Smooth muscle cell (in vitro differentiated cells): ENCODE results near the gene HOMER3. TPM values are rescaled to one million over a fixed set of nuclear protein-coding genes. Genes with fewer than 3 reads are reported as not detected.

Experiments
- DNase-seq: peaks from one replicate; lab custom pipeline; 2025; ENCODE audit not compliant: unreplicated experiment; lab: John Stamatoyannopoulos, UW
- H2AFZ ChIP-seq: fragments of 200-600 bp; sonication (generic); 2 replicates; pipeline ENCODE4 v1.6.0; 2016; ENCODE audit warnings: antibody characterized with exemption, low read depth, mild to moderate bottlenecking
- H3F3A ChIP-seq: fragments of 200-600 bp; sonication (generic); 2 replicates; pipeline ENCODE4 v1.6.0; 2017; ENCODE audit warnings: antibody characterized with exemption, low read depth
- H3K27ac ChIP-seq: fragments of 200-600 bp; sonication (generic); 2 replicates; pipeline ENCODE4 v1.5.1; 2016; ENCODE audit warnings: low read depth, mild to moderate bottlenecking
- H3K27me3 ChIP-seq: fragments of 200-600 bp; sonication (generic); 2 replicates; pipeline ENCODE4 v1.6.1; 2016; ENCODE audit warnings: low read depth, mild to moderate bottlenecking
- H3K36me3 ChIP-seq: fragments of 200-600 bp; sonication (generic); 2 replicates; pipeline ENCODE4 v1.5.1; 2016; ENCODE audit warnings: low read depth
- H3K4me1 ChIP-seq: fragments of 200-600 bp; sonication (generic); 2 replicates; pipeline ENCODE4 v1.5.1; 2016; ENCODE audit warnings: low read depth
- H3K4me2 ChIP-seq: fragments of 200-600 bp; sonication (generic); 2 replicates; pipeline ENCODE4 v1.6.0; 2016; ENCODE audit warnings: mild to moderate bottlenecking
- H3K4me3 ChIP-seq: fragments of 200-600 bp; sonication (generic); 2 replicates; pipeline ENCODE4 v1.5.1; 2016; ENCODE audit warnings: mild to moderate bottlenecking
- H3K79me2 ChIP-seq: fragments of 200-600 bp; sonication (generic); 2 replicates; pipeline ENCODE4 v1.6.0; 2016; ENCODE audit warnings: low read depth, mild to moderate bottlenecking
- H3K9ac ChIP-seq: fragments of 200-600 bp; sonication (generic); 2 replicates; pipeline ENCODE4 v1.6.0; 2016; ENCODE audit warnings: low read depth
- H3K9me3 ChIP-seq: fragments of 200-600 bp; sonication (generic); replicated peaks from 2 replicates; pipeline ENCODE4 v1.5.1; 2016; ENCODE audit warnings: low read depth
- H4K20me1 ChIP-seq: fragments of 200-600 bp; sonication (generic); 2 replicates; pipeline ENCODE4 v1.6.0; 2016; ENCODE audit warnings: low read depth
- WGBS: methylation state at CpG from one replicate; pipeline ENCODE4 v1.1.7; 2016; ENCODE audit warnings: low lambda C conversion rate; 5-methylcytosine and 5-hydroxymethylcytosine counted together
- polyA plus RNA-seq: library from polyadenylated mRNA; unstranded; fragments of >200 nt; fragmentation: Nextera tagmentation; extraction: Ambion mirVana; gene quantifications from 2 replicates; pipeline ENCODE4 v1.2.1, GENCODE V29; 2016
- total RNA-seq: library from RNA; depleted of rRNA; stranded (reverse); fragments of >200 nt; gene quantifications from 2 replicates; pipeline ENCODE4 v1.2.3, GENCODE V29; 2014
- TF ChIP-seq, protein P1 (sequence below): fragments of 200-600 bp; sonication (generic); IDR thresholded peaks from 2 replicates; pipeline ENCODE4 v1.5.1; 2017; ENCODE audit warnings: borderline replicate concordance, mild to moderate bottlenecking, antibody characterized with exemption; ENCODE audit not compliant: insufficient read depth, poor library complexity, severe bottlenecking

HOMER3 gene
- total and polyA plus RNA-seq, 2 experiments from 2014 or later = 37.4 to 88.1 TPM

DNA sequence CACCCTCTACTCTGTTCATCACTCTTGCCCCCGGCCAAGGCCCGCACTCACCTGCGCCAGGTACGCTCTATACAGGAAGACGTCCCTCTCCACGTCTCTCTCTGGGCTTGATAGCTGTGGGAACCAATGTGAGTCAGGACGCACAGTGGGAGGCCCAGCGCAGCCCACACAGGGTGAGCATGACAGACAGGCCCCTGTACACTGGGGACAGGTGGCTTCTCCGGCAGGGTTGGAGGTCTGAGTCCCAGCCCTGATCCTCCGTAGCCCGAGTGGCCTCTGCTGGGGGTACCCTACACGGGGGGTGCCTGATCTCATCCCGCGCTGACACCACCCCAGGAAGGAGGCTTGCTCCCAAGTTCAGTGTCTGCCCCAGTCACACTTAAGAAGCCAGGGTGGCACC lies 28.1 kb downstream of the HOMER3 start:
- Histone ChIP-seq H3K9ac (no peak overlapping the region), H3K4me3 (no peak overlapping the region), H2AFZ (no peak overlapping the region), H3K27ac (no peak overlapping the region), H3K36me3 (no peaks in the 10 kb centered on the region), H3K4me2 (no peak overlapping the region), H4K20me1 (peaks cover 81% of the 10 kb centered on the region), H3K79me2 (peaks cover 62% of the 10 kb centered on the region), H3F3A (no peaks in the 10 kb centered on the region), H3K9me3 (no peaks in the 10 kb centered on the region), H3K4me1 (no peaks in the 10 kb centered on the region), H3K27me3 (no peaks in the 10 kb centered on the region)
- 96% methylated on average over 12 of the region's 14 CpGs for WGBS
- TF ChIP-seq, protein P1, sequence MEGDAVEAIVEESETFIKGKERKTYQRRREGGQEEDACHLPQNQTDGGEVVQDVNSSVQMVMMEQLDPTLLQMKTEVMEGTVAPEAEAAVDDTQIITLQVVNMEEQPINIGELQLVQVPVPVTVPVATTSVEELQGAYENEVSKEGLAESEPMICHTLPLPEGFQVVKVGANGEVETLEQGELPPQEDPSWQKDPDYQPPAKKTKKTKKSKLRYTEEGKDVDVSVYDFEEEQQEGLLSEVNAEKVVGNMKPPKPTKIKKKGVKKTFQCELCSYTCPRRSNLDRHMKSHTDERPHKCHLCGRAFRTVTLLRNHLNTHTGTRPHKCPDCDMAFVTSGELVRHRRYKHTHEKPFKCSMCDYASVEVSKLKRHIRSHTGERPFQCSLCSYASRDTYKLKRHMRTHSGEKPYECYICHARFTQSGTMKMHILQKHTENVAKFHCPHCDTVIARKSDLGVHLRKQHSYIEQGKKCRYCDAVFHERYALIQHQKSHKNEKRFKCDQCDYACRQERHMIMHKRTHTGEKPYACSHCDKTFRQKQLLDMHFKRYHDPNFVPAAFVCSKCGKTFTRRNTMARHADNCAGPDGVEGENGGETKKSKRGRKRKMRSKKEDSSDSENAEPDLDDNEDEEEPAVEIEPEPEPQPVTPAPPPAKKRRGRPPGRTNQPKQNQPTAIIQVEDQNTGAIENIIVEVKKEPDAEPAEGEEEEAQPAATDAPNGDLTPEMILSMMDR = no peak
- DNase-seq = no peak

DNA sequence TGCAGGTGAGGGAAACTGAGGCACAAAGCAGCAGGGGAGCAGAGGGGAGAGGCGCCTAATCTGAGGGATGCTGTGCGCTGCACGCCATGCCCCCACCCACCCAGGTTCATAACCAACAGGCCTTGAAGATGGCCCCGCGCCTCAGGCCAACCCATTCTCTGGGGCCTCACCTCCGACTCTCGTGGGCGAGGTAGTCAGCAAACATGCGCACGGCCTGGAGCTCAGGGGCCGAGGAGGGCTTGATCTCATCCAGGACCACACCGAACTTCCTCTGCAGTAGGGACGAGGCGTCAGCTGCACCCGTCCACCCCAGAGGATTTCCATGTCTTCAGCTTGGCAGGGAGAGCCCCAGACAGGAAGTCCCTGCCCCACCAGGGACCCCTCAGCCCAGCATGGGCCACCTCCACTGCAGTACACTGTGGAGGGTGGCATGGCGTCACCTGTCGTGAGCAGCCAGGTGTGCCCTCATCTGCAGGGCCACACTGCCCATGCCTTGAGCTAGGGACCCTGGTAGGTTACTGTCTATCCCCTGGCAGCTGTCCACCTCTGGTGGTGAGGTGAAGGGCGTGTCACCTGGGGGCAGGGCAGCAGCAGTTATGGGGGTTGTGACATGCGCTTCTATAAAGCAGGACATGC lies 30.1 kb downstream of the HOMER3 start:
- no peak for DNase-seq
- Histone ChIP-seq H3K4me1 (no peaks in the 10 kb centered on the region), H2AFZ (no peak overlapping the region), H4K20me1 (peaks cover 89% of the 10 kb centered on the region), H3K9me3 (no peaks in the 10 kb centered on the region), H3K36me3 (no peaks in the 10 kb centered on the region), H3F3A (no peaks in the 10 kb centered on the region), H3K4me2 (no peak overlapping the region), H3K79me2 (peaks cover 42% of the 10 kb centered on the region), H3K27me3 (no peaks in the 10 kb centered on the region), H3K27ac (no peak overlapping the region), H3K4me3 (no peak overlapping the region), H3K9ac (no peak overlapping the region)
- 98% methylated on average over 19 of the region's 19 CpGs for WGBS
- TF ChIP-seq, protein P1 = no peak

- peaks cover 88% of the 10 kb centered on the region for H4K20me1 ChIP-seq
- no peaks in the 10 kb centered on the region for H3K36me3 ChIP-seq
- no peak for DNase-seq
- H3K4me3 ChIP-seq = no peak overlapping the region
- H3K27ac ChIP-seq = no peak overlapping the region
- no peaks in the 10 kb centered on the region for H3K4me1 ChIP-seq
- TF ChIP-seq, protein P1 = no peak
- WGBS = 97% methylated on average over 9 of the region's 10 CpGs
- no peaks in the 10 kb centered on the region for H3K9me3 ChIP-seq
- H3K4me2 ChIP-seq = no peak overlapping the region
- H3K9ac ChIP-seq = no peak overlapping the region
- H3K27me3 ChIP-seq = no peaks in the 10 kb centered on the region
- H2AFZ ChIP-seq = no peak overlapping the region
- H3K79me2 ChIP-seq = peaks cover 33% of the 10 kb centered on the region
- H3F3A ChIP-seq = no peaks in the 10 kb centered on the region
These were observed 31.0 kb downstream of the HOMER3 start for GRCh38 chr19:18910010-18910409.
